ENCODE measurements around the gene PBX1. TPM values are rescaled to one million over a fixed set of nuclear protein-coding genes. Genes with fewer than 3 reads are reported as not detected.

The PBX1 gene
- total RNA-seq, 2 donors from 2014 or later: 59.9 to 79.2 TPM

- Mint-ChIP-seq H3K27me3 (ENCODE audit: insufficient read depth) (no peaks in the 10 kb centered on the region), H3K27ac (no peak overlapping the region), H3K4me1 (peaks cover 8% of the 10 kb centered on the region), H3K4me3 (no peak overlapping the region), H3K36me3 (ENCODE audit: low read depth) (peaks cover 6% of the 10 kb centered on the region), H3K9me3 (no peaks in the 10 kb centered on the region)
- no peak overlapping the region for H3K27ac ChIP-seq (ENCODE audit: low read depth, low read length)
- no peaks in the 10 kb centered on the region for H3K27me3 ChIP-seq (ENCODE audit: control insufficient read depth, insufficient read depth, low read length, poor library complexity, severe bottlenecking)
- H3K36me3 ChIP-seq (ENCODE audit: control insufficient read depth, insufficient read depth, low read length): no peaks in the 10 kb centered on the region
- no peaks in the 10 kb centered on the region for H3K9me3 ChIP-seq (ENCODE audit: control insufficient read depth, low read length)
- DNase-seq: no peak
- H3K4me1 ChIP-seq (ENCODE audit: control insufficient read depth, insufficient read depth, low read length): no peaks in the 10 kb centered on the region
- H3K9ac ChIP-seq (ENCODE audit: extremely low read depth, low read length, poor library complexity, severe bottlenecking): no peak overlapping the region
- 91 to 100% methylated on average over 2 to 5 of the region's 5 CpGs for WGBS, 2 experiments (ENCODE audit: insufficient coverage in 1 of 2, insufficient read length in 1 of 2)
- TF ChIP-seq, protein P1, sequence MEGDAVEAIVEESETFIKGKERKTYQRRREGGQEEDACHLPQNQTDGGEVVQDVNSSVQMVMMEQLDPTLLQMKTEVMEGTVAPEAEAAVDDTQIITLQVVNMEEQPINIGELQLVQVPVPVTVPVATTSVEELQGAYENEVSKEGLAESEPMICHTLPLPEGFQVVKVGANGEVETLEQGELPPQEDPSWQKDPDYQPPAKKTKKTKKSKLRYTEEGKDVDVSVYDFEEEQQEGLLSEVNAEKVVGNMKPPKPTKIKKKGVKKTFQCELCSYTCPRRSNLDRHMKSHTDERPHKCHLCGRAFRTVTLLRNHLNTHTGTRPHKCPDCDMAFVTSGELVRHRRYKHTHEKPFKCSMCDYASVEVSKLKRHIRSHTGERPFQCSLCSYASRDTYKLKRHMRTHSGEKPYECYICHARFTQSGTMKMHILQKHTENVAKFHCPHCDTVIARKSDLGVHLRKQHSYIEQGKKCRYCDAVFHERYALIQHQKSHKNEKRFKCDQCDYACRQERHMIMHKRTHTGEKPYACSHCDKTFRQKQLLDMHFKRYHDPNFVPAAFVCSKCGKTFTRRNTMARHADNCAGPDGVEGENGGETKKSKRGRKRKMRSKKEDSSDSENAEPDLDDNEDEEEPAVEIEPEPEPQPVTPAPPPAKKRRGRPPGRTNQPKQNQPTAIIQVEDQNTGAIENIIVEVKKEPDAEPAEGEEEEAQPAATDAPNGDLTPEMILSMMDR (conservative IDR thresholded peaks at IDR 0.05): peak; percentile 68
- H3K4me3 ChIP-seq (ENCODE audit: low read length): no peak overlapping the region
Observed at GRCh38 chr1:164662462-164662861, 103.5 kb downstream of the PBX1 start.

GRCh38 chr1:164662955-164663354 lies 104.0 kb downstream of the PBX1 start:
- Histone ChIP-seq H3K4me3 (ENCODE audit: low read length) (no peak overlapping the region), H3K27ac (ENCODE audit: low read depth, low read length) (no peak overlapping the region), H3K4me1 (ENCODE audit: control insufficient read depth, insufficient read depth, low read length) (peaks cover 3% of the 10 kb centered on the region), H3K36me3 (ENCODE audit: control insufficient read depth, insufficient read depth, low read length) (no peaks in the 10 kb centered on the region), H3K9me3 (ENCODE audit: control insufficient read depth, low read length) (no peaks in the 10 kb centered on the region), H3K27me3 (ENCODE audit: control insufficient read depth, insufficient read depth, low read length, poor library complexity, severe bottlenecking) (no peaks in the 10 kb centered on the region), H3K9ac (ENCODE audit: extremely low read depth, low read length, poor library complexity, severe bottlenecking) (no peak overlapping the region)
- TF ChIP-seq, protein P1 (conservative IDR thresholded peaks at IDR 0.05): no peak
- Mint-ChIP-seq H3K9me3 (no peaks in the 10 kb centered on the region), H3K27me3 (ENCODE audit: insufficient read depth) (no peaks in the 10 kb centered on the region), H3K4me1 (peaks cover 13% of the 10 kb centered on the region), H3K36me3 (ENCODE audit: low read depth) (peaks cover 6% of the 10 kb centered on the region), H3K4me3 (no peak overlapping the region), H3K27ac (no peak overlapping the region)
- 89 to 100% methylated on average over 1 of the region's 1 CpG for WGBS, 2 experiments (ENCODE audit: insufficient coverage in 1 of 2, insufficient read length in 1 of 2)
- no peak for DNase-seq

- H3K36me3 Mint-ChIP-seq (ENCODE audit: low read depth): peaks cover 8% of the 10 kb centered on the region
- DNase-seq: no peak
- H3K4me3 Mint-ChIP-seq: no peak overlapping the region
- Histone ChIP-seq H3K9me3 (ENCODE audit: control insufficient read depth, low read length) (no peaks in the 10 kb centered on the region), H3K27me3 (ENCODE audit: control insufficient read depth, insufficient read depth, low read length, poor library complexity, severe bottlenecking) (no peaks in the 10 kb centered on the region), H3K36me3 (ENCODE audit: control insufficient read depth, insufficient read depth, low read length) (no peaks in the 10 kb centered on the region), H3K27ac (ENCODE audit: low read depth, low read length) (no peak overlapping the region), H3K4me3 (ENCODE audit: low read length) (no peak overlapping the region), H3K9ac (ENCODE audit: extremely low read depth, low read length, poor library complexity, severe bottlenecking) (no peak overlapping the region), H3K4me1 (ENCODE audit: control insufficient read depth, insufficient read depth, low read length) (peaks cover 4% of the 10 kb centered on the region)
- 94 to 96% methylated on average over 2 to 4 of the region's 4 CpGs for WGBS, 2 experiments (ENCODE audit: insufficient coverage in 1 of 2, insufficient read length in 1 of 2)
- H3K27me3 Mint-ChIP-seq (ENCODE audit: insufficient read depth): no peaks in the 10 kb centered on the region
- H3K27ac Mint-ChIP-seq: no peak overlapping the region
- H3K4me1 Mint-ChIP-seq: peaks cover 14% of the 10 kb centered on the region
- TF ChIP-seq, protein P1 (conservative IDR thresholded peaks at IDR 0.05): no peak
- H3K9me3 Mint-ChIP-seq: no peaks in the 10 kb centered on the region
Observed at GRCh38 chr1:164664127-164664526, 105.1 kb downstream of the PBX1 start.

All from endodermal cell (in vitro differentiated cells).